Loucy (cell line): ENCODE data around the gene LMO2.

Source experiments
- EZH2phosphoT487 ChIP-seq: fragments of 200-600 bp; IDR thresholded peaks from 2 replicates; pipeline ENCODE4 v1.6.1; 2018; ENCODE audit warnings: antibody characterized with exemption, mild to moderate bottlenecking, moderate library complexity, borderline replicate concordance
- TF ChIP-seq, protein P1 (sequence below): fragments of 200-600 bp; sonication (generic); conservative IDR thresholded peaks from 2 replicates; pipeline ENCODE4 v1.5.1; 2014; ENCODE audit warnings: mild to moderate bottlenecking, antibody characterized with exemption, low read length

DNA sequence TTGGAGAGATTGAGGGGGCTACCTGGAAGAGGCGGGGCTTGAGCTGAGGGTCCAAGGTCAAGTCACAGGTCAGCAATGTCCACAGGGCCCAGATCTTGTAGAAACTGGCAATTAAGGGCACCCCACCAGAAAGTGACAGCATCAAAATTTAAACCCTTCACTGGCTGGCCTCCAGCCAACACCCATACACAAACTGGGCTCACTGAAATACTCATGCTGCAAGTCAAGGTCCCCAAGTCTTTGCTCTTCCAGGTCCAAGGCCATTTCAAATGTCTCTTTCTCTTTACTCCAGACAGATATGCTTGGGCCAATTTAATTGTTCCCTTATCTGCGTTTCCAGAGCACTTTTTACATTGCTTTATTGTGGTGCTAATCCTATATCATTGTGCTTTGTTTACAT lies 36.4 kb downstream of the LMO2 start:
- TF ChIP-seq, protein P1, sequence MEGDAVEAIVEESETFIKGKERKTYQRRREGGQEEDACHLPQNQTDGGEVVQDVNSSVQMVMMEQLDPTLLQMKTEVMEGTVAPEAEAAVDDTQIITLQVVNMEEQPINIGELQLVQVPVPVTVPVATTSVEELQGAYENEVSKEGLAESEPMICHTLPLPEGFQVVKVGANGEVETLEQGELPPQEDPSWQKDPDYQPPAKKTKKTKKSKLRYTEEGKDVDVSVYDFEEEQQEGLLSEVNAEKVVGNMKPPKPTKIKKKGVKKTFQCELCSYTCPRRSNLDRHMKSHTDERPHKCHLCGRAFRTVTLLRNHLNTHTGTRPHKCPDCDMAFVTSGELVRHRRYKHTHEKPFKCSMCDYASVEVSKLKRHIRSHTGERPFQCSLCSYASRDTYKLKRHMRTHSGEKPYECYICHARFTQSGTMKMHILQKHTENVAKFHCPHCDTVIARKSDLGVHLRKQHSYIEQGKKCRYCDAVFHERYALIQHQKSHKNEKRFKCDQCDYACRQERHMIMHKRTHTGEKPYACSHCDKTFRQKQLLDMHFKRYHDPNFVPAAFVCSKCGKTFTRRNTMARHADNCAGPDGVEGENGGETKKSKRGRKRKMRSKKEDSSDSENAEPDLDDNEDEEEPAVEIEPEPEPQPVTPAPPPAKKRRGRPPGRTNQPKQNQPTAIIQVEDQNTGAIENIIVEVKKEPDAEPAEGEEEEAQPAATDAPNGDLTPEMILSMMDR, result no peak
- no peak for TF ChIP-seq EZH2phosphoT487
